Keratinocyte (primary cell): ENCODE results near the gene RGL3. TPM values are rescaled to one million over a fixed set of nuclear protein-coding genes. Genes with fewer than 3 reads are reported as not detected.

Experiments used
- DNase-seq: peaks from one replicate; pipeline ENCODE4 v3.0.0-alpha.2; 2011; ENCODE audit warnings: low read depth, missing footprints, low spot score
- FAIRE-seq: peaks from 2 replicates; lab custom pipeline; 2011; peaks lifted over from hg19 to GRCh38; lab: Jason Lieb, UNC
- H2AFZ ChIP-seq: 2 replicates; pipeline ENCODE4 v1.6.0; 2012; ENCODE audit warnings: low read length, control low read depth, inconsistent platforms; ENCODE audit not compliant: control insufficient read depth
- H3K27ac ChIP-seq: 2 replicates; pipeline ENCODE4 v1.5.1; 2011; ENCODE audit warnings: low read length; ENCODE audit not compliant: control insufficient read depth, insufficient read depth
- H3K27me3 ChIP-seq: 3 replicates; pipeline ENCODE4 v1.6.0; 2011; ENCODE audit warnings: low read length; ENCODE audit not compliant: control insufficient read depth, insufficient read depth; ENCODE audit errors: extremely low read depth
- H3K36me3 ChIP-seq, 2 experiments: 2 replicates in 1 of 2; 3 replicates in 1 of 2; pipeline ENCODE4 v1.5.1; 2011; ENCODE audit warnings: low read length in 2 of 2, mild to moderate bottlenecking in 1 of 2; ENCODE audit not compliant: control insufficient read depth in 2 of 2, insufficient read depth in 2 of 2; ENCODE audit errors: extremely low read depth in 1 of 2
- H3K4me1 ChIP-seq: 3 replicates; pipeline ENCODE4 v1.5.1; 2011; ENCODE audit warnings: low read length; ENCODE audit not compliant: control insufficient read depth, insufficient read depth; ENCODE audit errors: extremely low read depth
- H3K4me2 ChIP-seq: 3 replicates; pipeline ENCODE4 v1.6.0; 2011; ENCODE audit warnings: low read depth, low read length; ENCODE audit not compliant: control insufficient read depth, insufficient read depth; ENCODE audit errors: extremely low read depth
- H3K4me3 ChIP-seq, 3 experiments: fragments of 200-600 bp in 1 of 3; sonication (generic) in 1 of 3; 2 replicates in 2 of 3; 3 replicates in 1 of 3; pipeline ENCODE4 v1.5.1; 2011 to 2016; ENCODE audit warnings: low read length in 3 of 3, mild to moderate bottlenecking in 3 of 3, control low read depth in 2 of 3, inconsistent platforms in 1 of 3, low read depth in 1 of 3, mixed read lengths in 1 of 3, mixed run types in 1 of 3, moderate library complexity in 1 of 3; ENCODE audit not compliant: control insufficient read depth in 2 of 3, insufficient read depth in 2 of 3; ENCODE audit errors: extremely low read depth in 1 of 3
- H3K79me2 ChIP-seq: 2 replicates; pipeline ENCODE4 v1.6.0; 2012; ENCODE audit warnings: low read length; ENCODE audit not compliant: control insufficient read depth, insufficient read depth
- H3K9ac ChIP-seq: 3 replicates; pipeline ENCODE4 v1.6.0; 2011; ENCODE audit warnings: low read length; ENCODE audit not compliant: control insufficient read depth, insufficient read depth; ENCODE audit errors: extremely low read depth
- H3K9me1 ChIP-seq: 3 replicates; pipeline ENCODE4 v1.6.0; 2011; ENCODE audit warnings: low read length; ENCODE audit not compliant: control insufficient read depth, insufficient read depth; ENCODE audit errors: extremely low read depth
- H3K9me3 ChIP-seq: 2 replicates; pipeline ENCODE4 v1.5.1; 2012; ENCODE audit warnings: low read depth, low read length; ENCODE audit not compliant: control insufficient read depth
- H4K20me1 ChIP-seq: 3 replicates; pipeline ENCODE4 v1.6.0; 2011; ENCODE audit warnings: low read length; ENCODE audit not compliant: control insufficient read depth, insufficient read depth; ENCODE audit errors: extremely low read depth
- EZH2 ChIP-seq: IDR thresholded peaks from one replicate; pipeline ENCODE4 v1.6.1; 2012; ENCODE audit warnings: inconsistent platforms, mild to moderate bottlenecking, low read length, moderate library complexity
- dilution Hi-C: fragments of 300-500 bp; cut with MboI; formaldehyde crosslinking; loops from one replicate; pipeline ENCODE4 v1.7.0; 2020; ENCODE audit warnings: low sequenced_read_pairs; ENCODE audit not compliant: extremely low pct_ligation_motif_present
- polyA plus RNA-seq, 5 experiments: library from polyadenylated mRNA; depleted of rRNA in 3 of 5; stranded (reverse) in 3 of 5; stranded (forward) in 1 of 5; unstranded in 1 of 5; fragments of >200 nt; gene quantifications; 1 replicate in 1 of 5; 2 replicates in 3 of 5; 3 replicates in 1 of 5; pipeline versions ENCODE4 v1.2.1 to v1.2.3, GENCODE V29; 2011 to 2012; ENCODE audit warnings: missing spikeins in 2 of 5, low read depth in 1 of 5, low replicate concordance in 1 of 5
- TF ChIP-seq, protein P1 (sequence below), 3 experiments: IDR thresholded peaks in 1 of 3; conservative IDR thresholded peaks in 1 of 3; optimal IDR thresholded peaks in 1 of 3; 2 replicates in 2 of 3; 3 replicates in 1 of 3; pipeline versions ENCODE3 to v1.5.1; 2011; ENCODE audit warnings: low read length in 3 of 3, mild to moderate bottlenecking in 3 of 3, moderate library complexity in 2 of 3, control low read depth in 1 of 3, inconsistent platforms in 1 of 3; ENCODE audit not compliant: insufficient read depth in 2 of 3; ENCODE audit errors: extremely low read depth in 1 of 3

The RGL3 gene
- polyA plus RNA-seq, 1 donor (not counting 4 experiments of a cell fraction or from before 2014, with no cell fraction given): not detected

GRCh38 chr19:11363881-11364280, 55.2 kb downstream of the RGL3 start:
- no peaks in the 10 kb centered on the region for H3K9me3 ChIP-seq
- no peaks in the 10 kb centered on the region for H4K20me1 ChIP-seq
- DNase-seq: no peak
- peaks cover 6% of the 10 kb centered on the region for H3K4me1 ChIP-seq
- H3K36me3 ChIP-seq: peaks cover 0 to 5% of the 10 kb centered on the region in 2 experiments
- H3K27ac ChIP-seq: no peak overlapping the region
- dilution Hi-C loops: no loop called here
- no peaks in the 10 kb centered on the region for H3K9me1 ChIP-seq
- H3K4me3 ChIP-seq: no peak overlapping the region
- H2AFZ ChIP-seq: no peak overlapping the region
- no peak overlapping the region for H3K4me2 ChIP-seq
- H3K9ac ChIP-seq: no peak overlapping the region
- FAIRE-seq: no peak
- H3K27me3 ChIP-seq: no peaks in the 10 kb centered on the region
- H3K79me2 ChIP-seq: no peaks in the 10 kb centered on the region
- TF ChIP-seq, protein P1, sequence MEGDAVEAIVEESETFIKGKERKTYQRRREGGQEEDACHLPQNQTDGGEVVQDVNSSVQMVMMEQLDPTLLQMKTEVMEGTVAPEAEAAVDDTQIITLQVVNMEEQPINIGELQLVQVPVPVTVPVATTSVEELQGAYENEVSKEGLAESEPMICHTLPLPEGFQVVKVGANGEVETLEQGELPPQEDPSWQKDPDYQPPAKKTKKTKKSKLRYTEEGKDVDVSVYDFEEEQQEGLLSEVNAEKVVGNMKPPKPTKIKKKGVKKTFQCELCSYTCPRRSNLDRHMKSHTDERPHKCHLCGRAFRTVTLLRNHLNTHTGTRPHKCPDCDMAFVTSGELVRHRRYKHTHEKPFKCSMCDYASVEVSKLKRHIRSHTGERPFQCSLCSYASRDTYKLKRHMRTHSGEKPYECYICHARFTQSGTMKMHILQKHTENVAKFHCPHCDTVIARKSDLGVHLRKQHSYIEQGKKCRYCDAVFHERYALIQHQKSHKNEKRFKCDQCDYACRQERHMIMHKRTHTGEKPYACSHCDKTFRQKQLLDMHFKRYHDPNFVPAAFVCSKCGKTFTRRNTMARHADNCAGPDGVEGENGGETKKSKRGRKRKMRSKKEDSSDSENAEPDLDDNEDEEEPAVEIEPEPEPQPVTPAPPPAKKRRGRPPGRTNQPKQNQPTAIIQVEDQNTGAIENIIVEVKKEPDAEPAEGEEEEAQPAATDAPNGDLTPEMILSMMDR (optimal IDR thresholded peaks at IDR 0.05 in 1 of 3, IDR thresholded peaks at IDR 0.05 in 1 of 3, conservative IDR thresholded peaks at IDR 0.05 in 1 of 3; ENCODE audit: extremely low read depth in 1 of 3, insufficient read depth in 2 of 3, low read length in 3 of 3): no peak
- TF ChIP-seq EZH2: no peak

- dilution Hi-C loops: no loop called here
- H3K79me2 ChIP-seq: no peaks in the 10 kb centered on the region
- H4K20me1 ChIP-seq: no peaks in the 10 kb centered on the region
- no peak overlapping the region for H3K9ac ChIP-seq
- peaks cover 6% of the 10 kb centered on the region for H3K4me1 ChIP-seq
- H3K4me2 ChIP-seq: peak overlapping the region; percentile 27
- H3K4me3 ChIP-seq: no peak overlapping the region
- DNase-seq (no peak), FAIRE-seq (no peak)
- no peaks in the 10 kb centered on the region for H3K9me3 ChIP-seq
- H3K27ac ChIP-seq: no peak overlapping the region
- no peak overlapping the region for H2AFZ ChIP-seq
- H3K36me3 ChIP-seq: peaks cover 0 to 5% of the 10 kb centered on the region in 2 experiments
- no peaks in the 10 kb centered on the region for H3K9me1 ChIP-seq
- no peaks in the 10 kb centered on the region for H3K27me3 ChIP-seq
- TF ChIP-seq, protein P1 (optimal IDR thresholded peaks at IDR 0.05 in 1 of 3, IDR thresholded peaks at IDR 0.05 in 1 of 3, conservative IDR thresholded peaks at IDR 0.05 in 1 of 3; ENCODE audit: extremely low read depth in 1 of 3, insufficient read depth in 2 of 3, low read length in 3 of 3): no peak
- TF ChIP-seq EZH2: no peak
Observed at GRCh38 chr19:11361771-11362731, 57.1 kb downstream of the RGL3 start.
